Spleen (tissue), 11 donors: ENCODE measurements around the gene CALCOCO1. TPM values are rescaled to one million over a fixed set of nuclear protein-coding genes. Genes with fewer than 3 reads are reported as not detected.

Experiments used
- DNase-seq: peaks from one replicate; pipeline ENCODE4 v3.0.0-alpha.2; 2020
- H3K27ac ChIP-seq, 8 donors: fragments of 200-600 bp; sonication (generic) in 7 of 8; 1 replicate in 4 of 8; 2 replicates in 4 of 8; pipeline versions ENCODE4 v1.5.0 to v1.8.0; 2016 to 2021; ENCODE audit warnings: inconsistent platforms in 4 of 8, mild to moderate bottlenecking in 4 of 8, moderate library complexity in 1 of 8
- H3K27me3 ChIP-seq, 7 donors: fragments of 200-600 bp; sonication (generic) in 6 of 7; replicated peaks in 1 of 7; 1 replicate in 4 of 7; 2 replicates in 3 of 7; pipeline versions ENCODE4 v1.5.0 to v1.8.0; 2016 to 2021; ENCODE audit warnings: inconsistent platforms in 3 of 7, mild to moderate bottlenecking in 1 of 7
- H3K36me3 ChIP-seq, 6 donors: fragments of 200-600 bp; sonication (generic) in 5 of 6; 1 replicate in 4 of 6; 2 replicates in 2 of 6; pipeline versions ENCODE4 v1.5.0 to v1.8.0; 2016 to 2021; ENCODE audit warnings: inconsistent platforms in 2 of 6
- H3K4me1 ChIP-seq, 6 donors: fragments of 200-600 bp; sonication (generic) in 5 of 6; 1 replicate in 3 of 6; 2 replicates in 3 of 6; pipeline versions ENCODE4 v1.5.0 to v1.8.0; 2016 to 2021; ENCODE audit warnings: inconsistent platforms in 3 of 6
- H3K4me3 ChIP-seq, 8 donors: fragments of 200-600 bp; sonication (generic) in 7 of 8; 1 replicate in 4 of 8; 2 replicates in 4 of 8; pipeline versions ENCODE4 v1.5.0 to v1.8.0; 2016 to 2021; ENCODE audit warnings: inconsistent platforms in 4 of 8, mild to moderate bottlenecking in 4 of 8, moderate library complexity in 2 of 8
- H3K9me3 ChIP-seq, 8 donors: fragments of 200-600 bp; sonication (generic) in 7 of 8; 1 replicate in 4 of 8; 2 replicates in 4 of 8; pipeline versions ENCODE4 v1.5.0 to v1.8.0; 2016 to 2021; ENCODE audit warnings: inconsistent platforms in 4 of 8
- POLR2A ChIP-seq, 3 donors: fragments of 450-650 bp; IDR thresholded peaks; one replicate each; pipeline ENCODE4 v1.5.1; 2017; ENCODE audit warnings: antibody characterized with exemption in 3 of 3, mild to moderate bottlenecking in 1 of 3
- POLR2AphosphoS5 ChIP-seq, 3 donors: sonication (generic); formaldehyde crosslinking; IDR thresholded peaks; one replicate each; pipeline ENCODE4 v1.5.1; 2017; ENCODE audit warnings: antibody characterized with exemption in 3 of 3
- WGBS, 5 donors: extraction: QIAGEN DNeasy Blood & Tissue Kit in 3 of 5; methylation state at CpG; one replicate each; pipeline versions ENCODE4 v1.1.5 to v1.1.7; 2013 to 2018; 5-methylcytosine and 5-hydroxymethylcytosine counted together
- intact Hi-C: fragments of 100-400 bp; cut with DNase I; formaldehyde crosslinking; loops from one replicate; pipeline ENCODE4 v1.15.0; 2023; ENCODE audit warnings: low total_unique reads
- polyA plus RNA-seq, 3 donors: library from polyadenylated mRNA; stranded (reverse); fragments of 200-250 nt; gene quantifications; one replicate each; pipeline ENCODE4 v1.2.1, GENCODE V29; 2013
- total RNA-seq, 7 donors: library from RNA; depleted of rRNA in 3 of 7; stranded (reverse); fragments of >200 nt in 3 of 7; fragmentation: NEBNext Ultra II Directional in 4 of 7; extraction: Animal tissue kit (Norgen Biotek cat#: 25700) in 4 of 7; gene quantifications; one replicate each; pipeline versions ENCODE4 v1.1.0 to v1.2.1, GENCODE V29; 2016 to 2021
- TF ChIP-seq, protein P1 (sequence below), 11 experiments: fragments of 200-600 bp in 7 of 11; fragments of 450-650 bp in 4 of 11; sonication (generic) in 4 of 11; IDR thresholded peaks in 8 of 11; conservative IDR thresholded peaks in 3 of 11; 1 replicate in 7 of 11; 2 replicates in 4 of 11; pipeline versions ENCODE4 v1.4.0 to v1.8.0; 2016 to 2021; ENCODE audit warnings: antibody characterized with exemption in 11 of 11, inconsistent platforms in 4 of 11, mild to moderate bottlenecking in 1 of 11
- donor health status: healthy with polysubstance abuse.
- donor health status: DM: no; HTN: no; CAD: no; lungs with moderate emphysema.
- donor health status: DM: no; HTN: no; CAD: no.
- donor health status: Bipolar disorder and iron deficiency.
- donor health status: healthy.
- donor health status: DM: no; HTN: no; CAD: no.
- donor health status: DM: yes; HTN: yes; CAD: no.

Gene CALCOCO1
- total and polyA plus RNA-seq, 10 donors: 31.0 to 186 (median 120) TPM

DNA sequence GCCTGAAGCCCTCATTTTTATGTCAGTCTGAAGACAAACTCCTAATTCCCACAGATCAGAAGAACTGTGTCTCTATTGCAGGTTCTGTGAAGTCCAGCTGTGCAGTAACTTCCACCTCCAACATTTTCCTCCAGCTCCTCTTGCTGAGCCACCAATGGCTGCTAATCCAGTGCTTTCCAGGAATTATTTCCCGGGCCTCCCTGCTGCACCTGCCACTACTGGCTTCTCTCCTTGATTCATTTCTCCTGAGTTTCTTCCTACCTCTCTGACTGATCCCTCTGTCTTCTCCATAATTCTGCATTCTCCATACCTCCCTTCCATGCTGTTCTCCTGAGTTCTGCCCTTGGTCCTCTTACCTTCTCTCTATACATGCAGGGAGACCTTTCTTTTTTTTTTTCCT, 21.2 kb downstream of the CALCOCO1 start:
- Histone ChIP-seq H3K27me3 (peaks cover 0 to 71% (median 22%) of the 10 kb centered on the region in 7 donors), H3K27ac (no peak overlapping the region), H3K4me1 (peaks cover 0 to 2% (median 0%) of the 10 kb centered on the region in 6 donors), H3K36me3 (no peaks in the 10 kb centered on the region), H3K9me3 (no peaks in the 10 kb centered on the region), H3K4me3 (no peak overlapping the region)
- TF ChIP-seq, protein P1, sequence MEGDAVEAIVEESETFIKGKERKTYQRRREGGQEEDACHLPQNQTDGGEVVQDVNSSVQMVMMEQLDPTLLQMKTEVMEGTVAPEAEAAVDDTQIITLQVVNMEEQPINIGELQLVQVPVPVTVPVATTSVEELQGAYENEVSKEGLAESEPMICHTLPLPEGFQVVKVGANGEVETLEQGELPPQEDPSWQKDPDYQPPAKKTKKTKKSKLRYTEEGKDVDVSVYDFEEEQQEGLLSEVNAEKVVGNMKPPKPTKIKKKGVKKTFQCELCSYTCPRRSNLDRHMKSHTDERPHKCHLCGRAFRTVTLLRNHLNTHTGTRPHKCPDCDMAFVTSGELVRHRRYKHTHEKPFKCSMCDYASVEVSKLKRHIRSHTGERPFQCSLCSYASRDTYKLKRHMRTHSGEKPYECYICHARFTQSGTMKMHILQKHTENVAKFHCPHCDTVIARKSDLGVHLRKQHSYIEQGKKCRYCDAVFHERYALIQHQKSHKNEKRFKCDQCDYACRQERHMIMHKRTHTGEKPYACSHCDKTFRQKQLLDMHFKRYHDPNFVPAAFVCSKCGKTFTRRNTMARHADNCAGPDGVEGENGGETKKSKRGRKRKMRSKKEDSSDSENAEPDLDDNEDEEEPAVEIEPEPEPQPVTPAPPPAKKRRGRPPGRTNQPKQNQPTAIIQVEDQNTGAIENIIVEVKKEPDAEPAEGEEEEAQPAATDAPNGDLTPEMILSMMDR (IDR thresholded peaks at IDR 0.05 in 8 of 11, conservative IDR thresholded peaks at IDR 0.05 in 3 of 11): no peak
- 56 to 79% (median 76%) methylated on average over 1 of the region's 1 CpG for WGBS, 5 donors
- intact Hi-C loops: no loop called here
- DNase-seq: no peak

DNA sequence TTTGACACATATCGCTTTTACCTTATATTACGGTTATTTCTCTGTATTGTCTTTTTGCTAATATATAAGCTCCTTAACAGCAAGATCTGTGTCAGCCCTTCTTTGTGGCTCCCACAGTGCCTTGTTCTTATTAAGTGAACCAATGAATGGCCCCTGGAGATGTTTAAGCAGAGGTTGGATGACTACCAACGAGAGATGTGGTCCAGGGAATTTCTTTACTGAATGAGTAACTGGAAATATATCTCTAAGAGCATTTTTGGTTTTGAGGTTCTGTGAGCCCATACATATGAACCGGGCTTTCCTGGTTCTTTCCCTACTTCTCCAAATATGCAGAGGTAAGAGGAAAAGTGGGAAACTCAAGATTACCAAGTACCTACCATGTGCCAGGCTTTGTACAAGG, 23.5 kb downstream of the CALCOCO1 start:
- intact Hi-C loops: loop anchor here (2.0 kb wide), 1 partner anchor 41 kb away; no protein-coding TSS in a partner anchor
- no peaks in the 10 kb centered on the region for H3K36me3 ChIP-seq
- no peak overlapping the region for H3K27ac ChIP-seq
- TF ChIP-seq POLR2A (IDR thresholded peaks at IDR 0.05): no peak
- no peak for TF ChIP-seq POLR2AphosphoS5 (IDR thresholded peaks at IDR 0.05)
- TF ChIP-seq, protein P1 (IDR thresholded peaks at IDR 0.05 in 8 of 11, conservative IDR thresholded peaks at IDR 0.05 in 3 of 11): no peak
- no peaks in the 10 kb centered on the region for H3K9me3 ChIP-seq
- H3K4me3 ChIP-seq: no peak overlapping the region
- no peak for DNase-seq
- H3K4me1 ChIP-seq: peaks cover 0 to 2% (median 0%) of the 10 kb centered on the region in 6 donors
- peaks cover 0 to 94% (median 36%) of the 10 kb centered on the region in 7 donors for H3K27me3 ChIP-seq
- WGBS, 5 donors: 74 to 84% (median 79%) methylated on average over 4 of the region's 4 CpGs

DNA sequence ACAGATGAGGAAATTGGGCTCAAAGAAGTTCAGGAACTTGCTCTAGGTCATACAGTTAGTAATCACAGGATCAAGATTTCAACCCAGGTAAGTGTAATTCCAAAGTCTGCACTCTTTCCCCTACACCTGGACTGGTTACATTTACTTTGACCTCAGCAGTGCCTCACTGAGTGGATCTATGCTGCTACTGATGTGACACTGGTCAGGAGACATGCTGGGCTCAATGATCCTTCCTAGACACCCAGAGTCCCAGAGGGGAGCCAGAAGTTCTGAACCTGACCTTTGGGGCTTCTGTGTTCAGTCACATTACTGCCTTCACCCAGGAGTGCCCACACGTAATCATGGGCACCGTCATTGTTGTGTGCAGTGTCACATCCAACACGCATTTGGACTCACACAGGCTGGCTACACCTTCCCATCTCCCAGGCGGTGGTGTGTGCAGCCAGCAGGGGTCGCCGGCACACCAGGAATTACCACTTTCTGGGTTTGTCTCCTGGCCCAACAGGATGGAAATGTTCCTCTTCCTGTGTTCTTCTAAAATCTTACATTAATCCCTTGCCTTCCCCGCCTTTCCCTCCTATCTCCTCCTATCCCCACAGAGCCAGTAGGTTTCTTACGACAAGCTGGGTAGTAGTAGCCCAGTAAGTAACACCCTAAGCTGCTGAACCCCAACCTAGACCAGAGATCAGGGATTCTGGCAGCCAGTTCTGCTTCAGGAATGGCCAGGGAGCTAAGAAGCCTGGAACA, 25.6 kb downstream of the CALCOCO1 start:
- WGBS, 5 donors: 1 to 5% (median 3%) methylated on average over 8 of the region's 8 CpGs
- H3K27me3 ChIP-seq: peaks cover 0 to 100% (median 48%) of the 10 kb centered on the region in 7 donors
- TF ChIP-seq, protein P1 (IDR thresholded peaks at IDR 0.05 in 8 of 11, conservative IDR thresholded peaks at IDR 0.05 in 3 of 11): peak; percentile 68 to 94 (median 89)
- TF ChIP-seq POLR2AphosphoS5 (IDR thresholded peaks at IDR 0.05) (peak in 1 of 3 donors; percentile 30), POLR2A (IDR thresholded peaks at IDR 0.05) (no peak)
- H3K27ac ChIP-seq: no peak overlapping the region
- no peak overlapping the region for H3K4me3 ChIP-seq
- intact Hi-C loops: loop anchor here (2.0 kb wide), 1 partner anchor 43 kb away; no protein-coding TSS in a partner anchor
- no peaks in the 10 kb centered on the region for H3K36me3 ChIP-seq
- peak; percentile 91 for DNase-seq
- peaks cover 0 to 9% (median 5%) of the 10 kb centered on the region in 6 donors for H3K4me1 ChIP-seq
- no peaks in the 10 kb centered on the region for H3K9me3 ChIP-seq

DNA sequence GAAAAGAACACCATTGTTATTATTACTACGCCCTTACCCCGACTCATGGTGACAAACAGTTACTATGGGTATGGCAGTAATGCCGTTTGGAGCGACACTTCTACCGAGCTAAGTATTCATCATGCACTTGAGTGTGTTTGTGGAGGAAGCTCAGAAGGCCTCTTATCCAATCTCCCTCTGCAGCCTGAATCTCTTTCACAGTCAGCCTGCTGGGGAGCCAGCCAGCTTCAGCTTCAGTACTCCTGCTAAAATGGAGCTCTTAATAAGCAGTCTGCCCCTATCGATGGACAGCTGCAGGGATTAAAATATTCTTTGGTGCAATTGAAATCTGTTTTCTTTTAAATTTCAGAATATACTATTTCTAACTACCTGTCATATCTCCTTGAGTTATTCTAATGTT, 26.7 kb downstream of the CALCOCO1 start:
- no peak for DNase-seq
- Histone ChIP-seq H3K27ac (no peak overlapping the region), H3K9me3 (no peaks in the 10 kb centered on the region), H3K27me3 (peaks cover 0 to 100% (median 59%) of the 10 kb centered on the region in 7 donors), H3K36me3 (no peaks in the 10 kb centered on the region), H3K4me3 (no peak overlapping the region), H3K4me1 (peaks cover 6 to 20% (median 16%) of the 10 kb centered on the region in 6 donors)
- no peak for TF ChIP-seq POLR2AphosphoS5 (IDR thresholded peaks at IDR 0.05)
- no peak for TF ChIP-seq POLR2A (IDR thresholded peaks at IDR 0.05)
- TF ChIP-seq, protein P1 (IDR thresholded peaks at IDR 0.05 in 8 of 11, conservative IDR thresholded peaks at IDR 0.05 in 3 of 11): no peak
- WGBS, 5 donors: 55 to 70% (median 64%) methylated on average over 6 of the region's 6 CpGs
- intact Hi-C loops: no loop called here
